ENCODE measurements around the gene CBX1.

The CBX1 gene

DNA sequence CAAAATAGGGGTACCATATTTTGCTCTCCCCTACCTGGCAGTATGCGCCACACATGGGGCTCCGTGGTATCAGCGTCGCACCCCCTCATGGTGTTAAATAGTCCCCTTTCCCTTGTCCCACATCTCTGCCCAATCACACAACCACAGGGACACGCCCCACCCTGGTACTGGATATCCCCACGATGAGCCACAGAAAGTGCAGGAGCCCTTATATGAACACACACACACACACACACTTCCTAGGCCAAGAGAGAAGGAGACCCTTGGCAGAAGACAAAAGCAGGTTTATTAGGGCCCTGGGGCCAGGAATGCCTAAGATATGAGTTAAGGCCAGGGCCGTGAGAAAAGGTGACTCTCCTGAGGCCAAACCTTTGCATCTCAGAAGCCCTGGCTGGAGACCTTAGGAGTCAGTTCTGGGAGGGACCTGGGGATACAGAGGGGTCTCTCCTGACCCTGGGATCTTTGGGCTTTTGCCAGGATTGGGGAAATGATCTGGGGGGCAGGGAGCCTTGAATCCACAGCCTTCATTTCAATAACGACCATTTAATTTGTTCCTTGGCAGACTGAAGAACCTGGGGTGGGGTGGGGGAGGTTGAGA lies 75.3 kb downstream of the CBX1 start:
- Histone ChIP-seq H3K4me1 (peaks cover 14% of the 10 kb centered on the region), H3K4me3 (ENCODE audit: low read depth, low read length) (peak overlapping the region; percentile 65; the same call in 1 of the 2 replicates), H3K36me3 (no peaks in the 10 kb centered on the region), H3K9me3 (no peaks in the 10 kb centered on the region), H3K27me3 (no peaks in the 10 kb centered on the region)
- DNase-seq = no peak
- TF ChIP-seq, protein P1, sequence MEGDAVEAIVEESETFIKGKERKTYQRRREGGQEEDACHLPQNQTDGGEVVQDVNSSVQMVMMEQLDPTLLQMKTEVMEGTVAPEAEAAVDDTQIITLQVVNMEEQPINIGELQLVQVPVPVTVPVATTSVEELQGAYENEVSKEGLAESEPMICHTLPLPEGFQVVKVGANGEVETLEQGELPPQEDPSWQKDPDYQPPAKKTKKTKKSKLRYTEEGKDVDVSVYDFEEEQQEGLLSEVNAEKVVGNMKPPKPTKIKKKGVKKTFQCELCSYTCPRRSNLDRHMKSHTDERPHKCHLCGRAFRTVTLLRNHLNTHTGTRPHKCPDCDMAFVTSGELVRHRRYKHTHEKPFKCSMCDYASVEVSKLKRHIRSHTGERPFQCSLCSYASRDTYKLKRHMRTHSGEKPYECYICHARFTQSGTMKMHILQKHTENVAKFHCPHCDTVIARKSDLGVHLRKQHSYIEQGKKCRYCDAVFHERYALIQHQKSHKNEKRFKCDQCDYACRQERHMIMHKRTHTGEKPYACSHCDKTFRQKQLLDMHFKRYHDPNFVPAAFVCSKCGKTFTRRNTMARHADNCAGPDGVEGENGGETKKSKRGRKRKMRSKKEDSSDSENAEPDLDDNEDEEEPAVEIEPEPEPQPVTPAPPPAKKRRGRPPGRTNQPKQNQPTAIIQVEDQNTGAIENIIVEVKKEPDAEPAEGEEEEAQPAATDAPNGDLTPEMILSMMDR (IDR thresholded peaks at IDR 0.05; ENCODE audit: low read depth, low read length) = no peak

DNA sequence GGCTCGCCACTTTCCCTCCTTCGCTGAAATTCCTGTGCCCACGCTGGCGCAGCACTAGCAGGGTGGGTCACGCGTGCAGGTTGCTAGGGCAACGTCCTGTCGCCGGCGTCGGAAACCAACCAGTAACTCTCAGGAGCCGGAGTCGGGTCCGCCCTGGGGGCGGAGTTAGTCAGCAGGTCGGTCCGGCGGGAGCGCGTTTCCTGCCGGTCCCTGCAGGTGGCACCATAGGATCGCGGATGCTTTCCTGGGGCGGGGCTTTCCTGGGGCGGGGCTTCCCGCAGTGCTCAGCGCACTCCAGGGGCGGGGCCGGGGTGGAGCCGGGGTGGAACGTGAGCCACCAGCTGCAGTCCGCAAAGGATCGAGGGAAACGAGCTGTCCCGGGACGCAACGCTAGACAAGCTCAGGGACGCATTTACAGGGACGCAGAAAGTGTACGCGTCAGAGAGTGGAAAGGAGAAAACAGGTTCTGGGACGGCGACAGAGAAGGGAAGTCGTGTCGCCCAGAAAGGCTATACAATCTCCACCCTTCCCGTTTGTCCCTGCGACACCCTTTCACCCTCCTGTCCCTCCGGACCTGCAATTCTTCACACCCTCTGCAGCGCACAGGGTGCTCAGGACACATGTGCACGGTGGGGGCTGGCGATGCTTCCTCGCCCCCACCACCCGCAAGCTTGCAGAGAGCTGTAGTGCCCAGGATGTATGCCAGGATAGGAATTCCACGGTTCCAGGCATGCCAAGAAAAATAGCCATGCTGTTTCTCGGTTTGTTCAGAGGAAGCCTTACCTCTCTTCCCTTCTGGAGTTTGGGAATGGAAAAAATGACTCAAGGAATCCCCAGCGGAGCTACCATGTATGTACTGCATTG lies 76.0 kb downstream of the CBX1 start:
- Histone ChIP-seq H3K9me3 (no peaks in the 10 kb centered on the region), H3K27me3 (no peaks in the 10 kb centered on the region), H3K4me3 (ENCODE audit: low read depth, low read length) (peak overlapping the region; percentile 65), H3K36me3 (no peaks in the 10 kb centered on the region), H3K4me1 (peaks cover 14% of the 10 kb centered on the region)
- peak; percentile 99 for DNase-seq
- TF ChIP-seq, protein P1 (IDR thresholded peaks at IDR 0.05; ENCODE audit: low read depth, low read length) = peak; percentile 69

DNA sequence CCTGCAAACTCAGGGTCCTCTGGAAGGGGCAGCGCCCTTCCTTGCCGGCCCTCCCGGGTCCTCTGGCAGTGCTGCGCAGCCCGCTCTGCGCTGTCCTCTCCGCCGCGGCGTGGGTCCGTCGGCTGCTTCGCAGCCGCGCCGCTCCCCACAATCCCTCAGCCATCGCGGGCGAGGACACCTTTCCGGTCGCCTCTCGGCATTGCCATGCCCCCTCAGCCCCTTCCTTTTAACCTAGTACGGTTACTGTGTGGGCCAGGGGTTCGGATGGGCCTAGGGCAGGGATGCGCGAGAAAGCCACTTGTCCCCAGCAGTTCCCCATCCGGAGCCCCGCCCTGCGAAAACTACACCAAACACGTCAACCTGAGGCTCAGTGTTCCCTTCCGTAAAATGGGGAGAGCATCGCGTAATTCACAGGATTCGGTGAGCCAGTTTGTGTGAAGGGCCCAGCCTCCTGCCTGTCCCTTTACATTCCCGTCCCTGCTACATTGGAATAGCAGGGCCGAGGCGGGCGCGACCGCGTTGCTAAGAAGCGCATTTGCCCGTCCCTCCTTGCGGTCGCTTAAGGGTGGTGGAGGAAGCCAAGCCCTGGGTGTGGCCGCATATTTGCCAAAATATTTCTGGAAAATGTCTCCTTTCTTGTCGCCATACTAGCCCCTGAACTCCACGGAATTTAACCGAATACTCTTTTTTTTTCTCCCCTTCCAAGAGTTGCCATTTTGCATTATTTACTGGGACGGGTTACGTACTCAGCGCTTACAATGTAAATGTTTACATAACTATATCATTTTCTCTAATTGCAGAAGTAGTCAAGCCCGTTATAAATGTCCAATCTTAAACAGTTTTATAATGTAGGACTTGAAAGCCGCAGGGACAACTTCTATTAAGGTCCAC lies 76.9 kb downstream of the CBX1 start:
- TF ChIP-seq, protein P1 (IDR thresholded peaks at IDR 0.05; ENCODE audit: low read depth, low read length) = peak; percentile 24; the same call in 1 of the 2 replicates
- Histone ChIP-seq H3K4me1 (peaks cover 14% of the 10 kb centered on the region), H3K4me3 (ENCODE audit: low read depth, low read length) (peak overlapping the region; percentile 45), H3K36me3 (no peaks in the 10 kb centered on the region), H3K27me3 (no peaks in the 10 kb centered on the region), H3K9me3 (no peaks in the 10 kb centered on the region)
- peak; percentile 58 for DNase-seq

DNA sequence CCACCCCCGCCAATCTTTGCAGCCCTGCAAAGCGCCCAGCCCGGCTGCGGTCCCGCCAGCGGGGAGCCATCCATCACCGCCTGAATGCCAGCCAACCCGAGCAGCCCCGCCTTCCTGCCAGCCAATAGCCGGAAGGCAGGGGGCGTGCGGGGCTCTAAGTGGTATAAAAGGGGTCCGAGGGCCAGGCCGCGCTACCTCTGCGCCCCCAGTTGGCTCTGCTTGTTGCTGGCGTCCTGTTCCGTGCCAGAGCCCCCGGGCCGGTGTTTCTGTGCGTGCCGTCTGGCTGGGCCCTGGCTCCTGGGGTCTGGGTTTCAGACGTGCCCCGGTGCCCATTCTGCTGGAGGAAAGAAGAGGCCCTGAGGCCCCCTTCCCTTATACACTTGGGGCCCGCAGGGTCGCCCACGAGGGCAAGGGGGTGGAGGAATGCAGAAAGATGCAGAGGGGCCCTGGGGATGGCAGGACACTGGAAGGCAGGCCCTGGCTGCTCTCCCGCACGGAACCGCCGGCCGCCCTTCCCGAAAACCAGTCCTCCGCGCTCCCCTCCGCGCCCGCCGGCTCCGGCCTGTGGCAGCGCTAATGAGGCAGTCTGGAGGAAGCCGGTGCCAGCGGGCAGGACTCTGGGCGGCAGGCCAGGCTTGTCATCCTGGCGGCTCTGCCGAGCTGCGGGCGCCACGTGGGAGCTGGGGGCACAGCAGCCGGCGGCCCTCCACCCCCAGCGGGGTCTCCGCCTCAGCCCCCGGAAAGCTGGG lies 77.7 kb downstream of the CBX1 start:
- TF ChIP-seq, protein P1 (IDR thresholded peaks at IDR 0.05; ENCODE audit: low read depth, low read length) = 0 out of 2 replicates have a peak, but pooled peaks have one; percentile 4
- Histone ChIP-seq H3K36me3 (no peaks in the 10 kb centered on the region), H3K9me3 (no peaks in the 10 kb centered on the region), H3K4me3 (ENCODE audit: low read depth, low read length) (peak overlapping the region; percentile 45), H3K27me3 (no peaks in the 10 kb centered on the region), H3K4me1 (peaks cover 16% of the 10 kb centered on the region)
- peak; percentile 94 for DNase-seq

DNA sequence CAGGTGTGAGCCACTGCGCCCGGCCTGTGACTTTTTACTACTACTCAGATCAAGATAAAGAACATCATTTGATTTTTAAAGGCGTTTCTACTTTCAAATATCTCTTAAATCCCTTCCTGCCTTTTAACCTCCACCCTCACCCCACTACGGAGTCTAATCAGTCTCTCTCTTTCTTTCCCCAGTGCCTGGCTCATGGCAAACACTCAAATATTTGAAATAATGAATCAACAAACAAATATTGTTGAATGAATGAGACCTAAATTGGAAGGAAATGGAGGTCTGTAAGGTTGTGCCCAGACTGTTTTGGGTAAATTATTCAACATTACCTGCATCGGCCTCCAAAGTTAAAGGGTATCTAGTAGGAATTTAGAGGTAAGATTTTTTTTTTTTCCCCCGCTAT lies 78.4 kb downstream of the CBX1 start:
- H3K36me3 ChIP-seq = no peaks in the 10 kb centered on the region
- peak overlapping the region; percentile 25 for H3K4me3 ChIP-seq (ENCODE audit: low read depth, low read length)
- no peaks in the 10 kb centered on the region for H3K27me3 ChIP-seq
- H3K4me1 ChIP-seq = peaks cover 23% of the 10 kb centered on the region
- TF ChIP-seq, protein P1 (IDR thresholded peaks at IDR 0.05; ENCODE audit: low read depth, low read length) = no peak
- no peaks in the 10 kb centered on the region for H3K9me3 ChIP-seq
- DNase-seq = no peak

Data from BE2C (cell line).